Measurements from ENCODE around the gene MC3R. TPM values are rescaled to one million over a fixed set of nuclear protein-coding genes. Genes with fewer than 3 reads are reported as not detected.

MC3R gene
- polyA plus RNA-seq, 4 donors = not detected

GRCh38 chr20:56249244-56249955 is 868 bp downstream of the MC3R start:
- DNase-seq (ENCODE audit: low read depth in 4 of 4, low spot score in 3 of 4) = no peak

- DNase-seq (ENCODE audit: low read depth in 4 of 4, low spot score in 3 of 4) = no peak
These were observed 1.4 kb downstream of the MC3R start for GRCh38 chr20:56249956-56250355.

- DNase-seq (ENCODE audit: low read depth in 4 of 4, low spot score in 3 of 4) = no peak
These were observed 9.1 kb downstream of the MC3R start for GRCh38 chr20:56257604-56258003.

- DNase-seq (ENCODE audit: low read depth in 4 of 4, low spot score in 3 of 4) = no peak
These were observed 11.4 kb downstream of the MC3R start for GRCh38 chr20:56259948-56260347.

- no peak for DNase-seq (ENCODE audit: low read depth in 4 of 4, low spot score in 3 of 4)
These were observed 20.0 kb downstream of the MC3R start for GRCh38 chr20:56268536-56268935.

- DNase-seq (ENCODE audit: low read depth in 4 of 4, low spot score in 3 of 4) = no peak
These were observed 23.4 kb downstream of the MC3R start for GRCh38 chr20:56271974-56272373.

GRCh38 chr20:56273491-56273890 is 25.0 kb downstream of the MC3R start:
- DNase-seq (ENCODE audit: low read depth in 4 of 4, low spot score in 3 of 4) = no peak

- no peak for DNase-seq (ENCODE audit: low read depth in 4 of 4, low spot score in 3 of 4)
These were observed 25.6 kb downstream of the MC3R start for GRCh38 chr20:56274156-56274555.

GRCh38 chr20:56278196-56278595 is 29.7 kb downstream of the MC3R start:
- DNase-seq (ENCODE audit: low read depth in 4 of 4, low spot score in 3 of 4) = no peak

GRCh38 chr20:56285496-56285895 is 37.0 kb downstream of the MC3R start:
- no peak for DNase-seq (ENCODE audit: low read depth in 4 of 4, low spot score in 3 of 4)

- no peak for DNase-seq (ENCODE audit: low read depth in 4 of 4, low spot score in 3 of 4)
These were observed 41.1 kb downstream of the MC3R start for GRCh38 chr20:56289652-56290051.

- DNase-seq (ENCODE audit: low read depth in 4 of 4, low spot score in 3 of 4) = no peak
These were observed 50.8 kb downstream of the MC3R start for GRCh38 chr20:56299362-56299761.

Other genes starting within 250 kb of the MC3R start
- gene CBLN4, start 243.2 kb upstream of the MC3R start, polyA plus RNA-seq (ENCODE audit: insufficient read length in 4 of 4) = 1 to 10 TPM; 1.9 to 4.1 (median 3.0) TPM
- 10 to 100 TPM; 40.3 to 48.2 (median 44.6) TPM for gene FAM210B, start 110.2 kb downstream of the MC3R start, polyA plus RNA-seq (ENCODE audit: insufficient read length in 4 of 4)
- 10 to 100 TPM; 13.5 to 16.9 (median 15.4) TPM for gene AURKA, start 143.5 kb downstream of the MC3R start, polyA plus RNA-seq (ENCODE audit: insufficient read length in 4 of 4)
- 10 to 100 TPM; 37.2 to 48.8 (median 44.4) TPM for gene CSTF1, start 143.9 kb downstream of the MC3R start, polyA plus RNA-seq (ENCODE audit: insufficient read length in 4 of 4)
- 1 to 10 TPM; 2.8 to 3.9 (median 3.6) TPM for gene CASS4, start 163.5 kb downstream of the MC3R start, polyA plus RNA-seq (ENCODE audit: insufficient read length in 4 of 4)
- gene RTF2, start 219.9 kb downstream of the MC3R start, polyA plus RNA-seq (ENCODE audit: insufficient read length in 4 of 4) = 100 to 1,000 TPM; 118 to 134 (median 123) TPM

Data from right renal pelvis (tissue), 4 donors.